ENCODE data around the gene SCN4B.

SCN4B gene

GRCh38 chr11:118135051-118135795, 17.4 kb downstream of the SCN4B start:
- Mint-ChIP-seq H3K4me1 (no peaks in the 10 kb centered on the region), H3K4me3 (no peak overlapping the region), H3K27me3 (ENCODE audit: low read depth, poor library complexity) (peaks cover 34% of the 10 kb centered on the region), H3K9me3 (no peaks in the 10 kb centered on the region), H3K36me3 (ENCODE audit: low read depth) (no peaks in the 10 kb centered on the region), H3K27ac (no peak overlapping the region)
- no peak for TF ChIP-seq CTCF (IDR thresholded peaks at IDR 0.05)
- no peak for DNase-seq

GRCh38 chr11:118133816-118134215, 18.8 kb downstream of the SCN4B start:
- Mint-ChIP-seq H3K27ac (no peak overlapping the region), H3K4me3 (no peak overlapping the region), H3K4me1 (peaks cover 8% of the 10 kb centered on the region), H3K27me3 (ENCODE audit: low read depth, poor library complexity) (peaks cover 26% of the 10 kb centered on the region), H3K36me3 (ENCODE audit: low read depth) (no peaks in the 10 kb centered on the region), H3K9me3 (no peaks in the 10 kb centered on the region)
- DNase-seq = no peak
- no peak for TF ChIP-seq CTCF (IDR thresholded peaks at IDR 0.05)

- H3K9me3 Mint-ChIP-seq = no peaks in the 10 kb centered on the region
- peaks cover 25% of the 10 kb centered on the region for H3K27me3 Mint-ChIP-seq (ENCODE audit: low read depth, poor library complexity)
- TF ChIP-seq CTCF (IDR thresholded peaks at IDR 0.05) = no peak
- DNase-seq = no peak
- H3K27ac Mint-ChIP-seq = no peak overlapping the region
- no peak overlapping the region for H3K4me3 Mint-ChIP-seq
- H3K36me3 Mint-ChIP-seq (ENCODE audit: low read depth) = no peaks in the 10 kb centered on the region
- peaks cover 12% of the 10 kb centered on the region for H3K4me1 Mint-ChIP-seq
Observed at GRCh38 chr11:118132385-118133151, 20.1 kb downstream of the SCN4B start.

- H3K36me3 Mint-ChIP-seq (ENCODE audit: low read depth) = no peaks in the 10 kb centered on the region
- peaks cover 24% of the 10 kb centered on the region for H3K27me3 Mint-ChIP-seq (ENCODE audit: low read depth, poor library complexity)
Observed at GRCh38 chr11:118129471-118130172, 23.0 kb downstream of the SCN4B start.

More at GRCh38 chr11:118129471-118130172, 23.0 kb downstream of the SCN4B start:
- no peak for TF ChIP-seq CTCF (IDR thresholded peaks at IDR 0.05)
- Mint-ChIP-seq H3K9me3 (no peaks in the 10 kb centered on the region), H3K4me1 (peaks cover 12% of the 10 kb centered on the region), H3K27ac (no peak overlapping the region), H3K4me3 (no peak overlapping the region)
- no peak for DNase-seq
